ENCODE data around the gene TDRD9.
"Not testable (repeated sequence)": the region's sequence is repeated elsewhere in the genome, so short reads cannot be mapped to it uniquely, and the experiment has no call there.

TDRD9 gene
- 0.80 to 2.5 (median 1.8) reads per million in 4 donors for total RNA-seq

- DNase-seq: no peak
Observed at GRCh38 chr14:103928011-103928890, at the start of gene TDRD9. Gene TDRD9 (plus strand): TSS chr14:103928456. CDS start chr14:103928510, 54 bp downstream.

- DNase-seq: no peak
Observed at GRCh38 chr14:103879118-103879569, 49.1 kb upstream of the TDRD9 start.

GRCh38 chr14:103879570-103880347 is 48.5 kb upstream of the TDRD9 start:
- DNase-seq: no peak

GRCh38 chr14:103880348-103881267 is 47.6 kb upstream of the TDRD9 start:
- DNase-seq: peak in 1 of 5 donors; percentile 17

GRCh38 chr14:103881268-103882201 is 46.7 kb upstream of the TDRD9 start:
- no peak for DNase-seq

GRCh38 chr14:103882503-103883262 is 45.6 kb upstream of the TDRD9 start:
- no peak for DNase-seq

GRCh38 chr14:103883263-103883523 is 45.1 kb upstream of the TDRD9 start:
- no peak for DNase-seq

GRCh38 chr14:103884854-103885253 is 43.4 kb upstream of the TDRD9 start:
- no peak for DNase-seq

GRCh38 chr14:103885509-103885932 is 42.7 kb upstream of the TDRD9 start:
- DNase-seq: no peak

- DNase-seq: no peak
Observed at GRCh38 chr14:103886304-103887169, 41.7 kb upstream of the TDRD9 start.

- DNase-seq: no peak
Observed at GRCh38 chr14:103887170-103887501, 41.1 kb upstream of the TDRD9 start.

GRCh38 chr14:103887557-103888115 is 40.6 kb upstream of the TDRD9 start:
- no peak for DNase-seq

- DNase-seq: not testable (repeated sequence)
Observed at GRCh38 chr14:103889002-103889312, 39.3 kb upstream of the TDRD9 start.

GRCh38 chr14:103889313-103890051 is 38.8 kb upstream of the TDRD9 start:
- DNase-seq: no peak

- no peak for DNase-seq
Observed at GRCh38 chr14:103890052-103890371, 38.2 kb upstream of the TDRD9 start.

GRCh38 chr14:103890821-103891666 is 37.2 kb upstream of the TDRD9 start:
- no peak for DNase-seq

- DNase-seq: no peak
Observed at GRCh38 chr14:103891667-103892215, 36.5 kb upstream of the TDRD9 start.

- DNase-seq: no peak
Observed at GRCh38 chr14:103892247-103892646, 36.0 kb upstream of the TDRD9 start.

Measured in T-helper 1 cell (primary cell).